NCI-H446 treated with DMSO at 0.1 percent for 48 hours (cell line): ENCODE results near the gene NEO1.
A peak's percentile ranks its signal among the peaks of the same experiment; 100 is the strongest.

ENCODE experiments used
- DNase-seq: peaks from one replicate; lab custom pipeline; 2025; lab: John Stamatoyannopoulos, UW

Gene NEO1

GRCh38 chr15:73303636-73304035 lies 251.4 kb downstream of the NEO1 start:
- DNase-seq: no peak

DNA sequence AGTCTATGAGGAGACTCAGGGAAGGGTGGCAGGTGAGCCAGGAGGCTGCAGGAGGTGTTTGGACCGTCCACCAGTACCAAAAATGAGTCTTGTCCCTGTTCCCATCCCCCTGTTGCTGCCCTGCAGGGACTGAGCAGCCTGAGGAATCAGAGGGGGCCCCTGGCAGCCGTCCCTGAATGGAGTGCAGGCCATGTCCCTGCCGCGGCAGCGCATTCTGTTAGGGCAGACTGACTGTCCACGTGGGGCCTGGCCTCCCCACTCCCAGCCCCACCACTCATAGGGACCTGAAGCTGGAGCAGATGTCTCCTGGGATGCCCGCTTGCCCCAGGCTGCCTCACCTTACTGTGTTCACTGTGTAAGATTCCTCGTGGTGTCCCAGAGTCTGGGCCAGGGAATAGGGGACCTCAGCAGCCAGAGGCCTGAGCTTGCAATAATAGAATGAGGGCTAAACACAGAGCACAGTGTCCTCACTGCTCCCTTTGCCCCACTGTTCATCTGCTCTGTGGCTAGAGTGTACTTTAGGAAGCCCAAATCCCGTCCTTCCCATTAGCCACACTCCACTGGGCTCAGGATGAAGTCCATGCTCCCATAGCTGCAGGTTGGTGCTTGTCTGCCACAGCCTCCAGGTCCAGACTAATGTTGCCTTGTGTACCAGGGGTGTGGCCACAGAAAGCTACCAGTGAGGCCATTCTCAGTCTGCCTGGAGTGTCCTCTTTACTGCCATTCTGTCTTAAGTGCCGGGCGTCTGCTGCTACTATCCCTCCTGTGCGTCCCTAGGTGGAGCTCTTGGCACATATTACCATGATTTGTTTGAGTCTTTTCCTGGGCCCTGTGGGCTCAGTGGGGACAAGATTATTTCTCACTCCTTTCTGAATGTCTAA lies 253.3 kb downstream of the NEO1 start:
- DNase-seq: peak; percentile 9

DNA sequence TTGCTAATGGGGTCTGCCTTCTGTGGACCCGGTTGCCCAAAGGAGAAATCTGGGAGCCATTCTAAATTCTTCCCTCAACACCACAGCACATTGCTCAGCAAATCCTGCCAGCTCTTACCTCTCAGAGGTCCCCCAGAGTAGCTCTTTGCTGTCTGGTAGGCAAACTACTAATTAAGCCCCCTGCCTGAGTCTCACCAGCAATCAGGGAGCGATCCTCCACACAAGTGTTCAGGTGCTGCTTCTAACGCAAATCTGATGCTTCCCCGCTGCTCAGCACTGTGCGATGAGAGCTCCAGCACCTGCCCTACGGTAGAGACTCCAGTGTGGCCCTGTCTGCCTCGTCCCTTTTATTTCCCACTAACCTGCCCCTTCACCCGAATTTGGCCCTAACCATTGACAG lies 256.0 kb downstream of the NEO1 start:
- no peak for DNase-seq

GRCh38 chr15:73313861-73314260 lies 261.6 kb downstream of the NEO1 start:
- DNase-seq: no peak

DNA sequence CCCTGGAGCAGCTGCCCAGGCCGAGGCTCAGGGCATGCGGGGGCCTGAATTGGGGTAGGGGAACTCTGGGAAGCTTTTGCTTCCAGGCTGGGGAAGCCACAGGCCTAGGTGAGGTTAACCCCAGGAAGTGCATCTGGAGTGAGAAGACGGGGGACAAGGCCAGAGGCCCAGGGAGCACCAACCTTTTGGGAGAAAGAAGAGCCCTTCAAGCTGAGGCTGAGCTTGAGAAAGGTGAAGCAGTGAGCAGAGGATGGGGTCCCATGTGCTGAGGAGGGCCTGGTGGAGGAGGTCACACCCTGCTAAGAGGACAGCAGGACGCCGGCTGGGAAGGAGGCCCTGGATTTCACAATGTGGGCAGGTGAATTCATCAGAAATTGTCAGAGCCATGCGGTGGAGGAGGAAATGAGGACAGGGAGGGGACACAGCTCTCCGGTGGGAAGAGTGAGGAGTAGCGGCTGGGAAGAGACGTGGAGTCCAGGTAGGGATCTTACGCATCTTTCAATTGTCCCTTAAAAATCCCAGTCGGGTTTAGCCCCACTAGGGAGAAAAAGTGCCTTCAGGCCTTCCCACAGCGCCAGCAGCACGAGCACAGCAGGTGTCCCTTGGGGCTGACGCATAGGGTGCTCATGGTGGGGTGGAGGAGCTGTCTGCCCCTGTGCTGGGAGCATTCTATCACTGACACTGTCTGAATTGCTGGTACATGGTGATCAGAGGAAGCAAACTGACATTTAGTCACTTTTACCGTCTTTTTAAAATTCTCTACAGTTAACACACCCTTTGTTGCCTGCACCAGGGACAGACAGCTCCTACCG lies 265.6 kb downstream of the NEO1 start:
- no peak for DNase-seq

- DNase-seq: no peak
Measured at GRCh38 chr15:73318463-73319351, 266.4 kb downstream of the NEO1 start.

DNA sequence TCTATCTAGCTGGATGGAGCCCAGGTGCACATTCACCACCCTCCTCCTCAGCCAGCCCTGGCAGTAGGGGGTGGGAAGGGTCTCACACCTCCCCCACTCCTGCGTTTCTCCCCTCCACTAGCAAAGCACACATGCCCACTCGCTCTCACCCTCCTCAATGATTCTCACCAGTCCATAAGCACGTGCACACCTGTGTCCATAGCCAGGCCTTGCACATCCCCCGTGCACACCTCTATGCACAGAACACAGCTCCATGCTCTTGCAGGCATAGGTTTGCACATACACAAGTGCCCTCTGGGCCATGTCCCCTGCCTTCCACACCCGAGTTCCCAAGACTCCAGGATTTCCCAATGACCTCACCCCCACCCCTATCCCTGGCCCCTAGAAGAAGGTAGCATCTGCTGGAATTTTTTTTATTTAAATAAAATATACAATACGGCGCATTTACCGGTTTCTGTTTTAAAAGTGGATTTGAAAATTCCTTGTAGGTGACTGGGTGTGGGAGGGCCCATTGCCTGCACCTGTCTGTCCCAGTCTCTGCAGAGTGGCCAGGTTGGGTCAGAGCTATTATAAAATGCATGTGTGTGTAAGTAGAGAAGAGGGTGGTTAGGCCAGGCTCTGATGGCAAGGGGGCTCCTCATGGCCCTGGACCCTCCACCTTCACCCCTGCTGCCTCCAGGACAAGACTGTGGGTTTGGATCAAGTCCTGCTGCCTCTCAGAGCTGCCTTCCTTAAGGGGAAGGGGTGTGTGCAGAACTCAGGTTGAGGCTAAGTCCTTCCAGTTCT lies 267.4 kb downstream of the NEO1 start:
- DNase-seq: no peak

GRCh38 chr15:73320619-73321180 lies 268.4 kb downstream of the NEO1 start:
- no peak for DNase-seq

- peak; percentile 0 for DNase-seq
Measured at GRCh38 chr15:73321496-73322450, 269.5 kb downstream of the NEO1 start.

- no peak for DNase-seq
Measured at GRCh38 chr15:73322665-73323373, 270.6 kb downstream of the NEO1 start.

GRCh38 chr15:73323374-73323955 lies 271.2 kb downstream of the NEO1 start:
- DNase-seq: no peak

GRCh38 chr15:73323956-73324355 lies 271.7 kb downstream of the NEO1 start:
- DNase-seq: no peak

DNA sequence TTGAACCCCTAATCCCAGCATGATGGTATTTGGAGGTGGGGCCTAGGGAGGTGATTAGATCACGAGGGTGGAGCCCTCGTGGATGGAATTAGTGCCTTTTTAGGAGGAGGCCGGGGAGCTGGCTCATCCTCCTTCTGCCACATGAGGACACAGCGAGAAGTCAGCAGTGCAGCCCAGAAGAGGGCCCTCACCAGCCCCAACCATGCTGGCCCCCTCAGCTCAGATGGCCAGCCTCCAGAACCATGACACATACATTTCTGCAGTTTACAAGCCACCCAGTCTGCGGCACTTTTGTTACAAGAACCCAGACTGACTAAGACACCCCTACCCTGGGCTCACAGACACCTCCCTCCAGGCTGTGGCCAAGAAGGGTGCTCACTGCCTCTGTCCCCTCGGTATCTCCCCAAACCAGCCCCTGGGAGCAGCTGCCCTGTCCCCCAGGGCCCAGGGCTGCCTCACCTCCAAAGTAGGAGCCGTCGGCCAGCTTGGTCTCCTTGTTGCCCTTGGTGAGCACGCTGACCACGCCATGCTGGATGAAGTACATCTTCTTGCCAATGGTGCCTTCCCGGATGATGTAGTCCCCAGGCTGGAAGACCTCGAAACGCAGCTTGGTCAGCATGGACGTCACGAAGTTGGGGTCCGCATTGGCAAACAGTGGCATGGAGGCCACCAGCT lies 272.4 kb downstream of the NEO1 start:
- DNase-seq: no peak

DNA sequence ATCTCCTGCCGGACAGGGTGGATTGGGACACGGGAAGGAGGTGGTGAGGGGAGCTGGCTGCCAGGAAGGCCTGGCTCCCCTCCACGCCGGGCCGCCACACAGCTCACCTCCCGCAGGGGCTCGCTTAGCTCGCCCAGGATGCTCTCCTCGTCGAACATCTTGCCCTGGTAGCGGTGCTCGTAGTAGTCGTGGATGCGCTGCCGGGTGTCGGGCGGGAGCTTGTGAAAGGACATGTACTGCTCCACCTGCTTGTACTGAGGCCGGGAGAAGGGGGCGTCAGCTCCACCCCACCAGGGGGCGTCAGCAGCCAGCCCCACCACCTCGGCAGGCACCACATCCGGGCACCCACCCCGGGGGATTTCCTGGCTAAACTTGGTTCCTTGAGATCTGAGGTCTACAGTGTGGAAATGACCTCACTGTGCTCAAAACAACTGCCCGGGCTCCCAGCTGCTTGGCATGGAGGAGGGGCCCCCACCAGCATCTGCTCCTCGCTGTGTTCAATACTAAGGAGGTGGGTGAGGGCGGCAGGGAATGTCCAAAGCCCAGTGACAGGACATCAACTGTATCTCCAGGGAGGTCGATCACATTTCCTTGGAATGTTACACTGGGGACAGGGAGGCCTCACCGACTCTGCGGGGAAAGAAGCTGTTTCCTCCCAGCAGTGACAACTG lies 273.1 kb downstream of the NEO1 start:
- no peak for DNase-seq

GRCh38 chr15:73326157-73326556 lies 273.9 kb downstream of the NEO1 start:
- DNase-seq: no peak

DNA sequence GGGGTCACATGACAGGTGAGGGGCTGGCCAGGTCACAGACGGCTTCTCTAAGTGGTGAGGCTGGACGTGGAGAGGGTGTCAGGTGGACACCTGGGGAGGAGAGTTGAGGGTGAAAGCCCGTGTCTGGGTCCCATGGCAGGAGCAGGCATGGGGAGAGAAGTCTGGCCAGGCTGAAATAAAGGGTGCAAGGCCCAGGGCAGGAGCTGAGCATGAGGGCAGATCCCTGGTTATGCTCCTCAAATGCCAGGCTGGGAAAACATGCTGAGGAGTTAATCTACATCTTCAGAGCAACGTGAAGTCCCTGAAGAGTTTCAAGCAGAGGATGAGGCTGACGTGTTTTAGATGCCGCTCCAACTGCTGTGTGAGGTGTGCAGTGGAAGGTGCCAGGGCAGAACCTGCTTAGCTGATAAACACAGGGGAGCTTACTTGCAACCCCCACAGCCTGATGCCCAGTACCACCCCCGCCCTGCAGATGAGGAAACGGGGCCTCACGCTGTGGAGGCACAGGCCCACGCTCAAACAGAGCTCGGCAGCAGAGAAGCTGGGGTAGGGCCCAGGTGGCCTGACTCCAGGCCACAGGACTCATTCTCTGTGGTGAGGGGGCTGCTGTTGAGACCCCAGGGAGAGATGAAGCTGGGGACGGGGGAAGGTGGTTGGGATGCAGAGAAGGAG lies 276.0 kb downstream of the NEO1 start:
- DNase-seq: no peak

DNA sequence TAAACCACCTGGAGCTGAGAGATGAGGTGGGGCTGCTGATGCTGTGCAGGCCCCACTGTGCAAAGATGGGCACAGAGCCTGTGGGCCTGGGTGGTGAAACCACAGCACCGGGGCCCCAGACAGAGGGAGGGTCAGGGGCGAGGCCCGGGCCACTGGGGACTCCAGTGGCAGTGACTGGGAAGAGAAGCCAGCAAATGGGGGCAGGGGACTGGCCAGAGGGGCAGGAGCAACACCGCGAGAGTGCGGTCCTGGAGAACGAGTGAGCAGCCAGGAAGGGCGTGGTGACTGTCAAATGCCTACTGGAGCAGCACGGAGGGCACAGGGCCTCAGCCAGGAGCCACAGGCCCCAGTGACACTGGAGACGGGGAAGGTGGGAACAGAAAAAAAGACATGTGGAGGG lies 276.7 kb downstream of the NEO1 start:
- DNase-seq: no peak
